Sciatic nerve (tissue), 2 donors: Measurements from ENCODE around the gene ASTN2. TPM values are rescaled to one million over a fixed set of nuclear protein-coding genes. Genes with fewer than 3 reads are reported as not detected.

Experiments used
- ATAC-seq: fragments of 200-7000 bp; cut with Tn5 transposase; one replicate; pipeline ENCODE4 v1.9.1; 2020; ENCODE audit warnings: mild to moderate bottlenecking, moderate library complexity
- DNase-seq: peaks from one replicate; pipeline ENCODE4 v3.0.0-alpha.2; 2020; ENCODE audit warnings: low spot score
- intact Hi-C: fragments of 100-400 bp; cut with DNase I; formaldehyde crosslinking; loops from one replicate; pipeline ENCODE4 v1.14.2; 2022
- total RNA-seq: library from RNA; stranded (reverse); fragmentation: NEBNext Ultra II Directional; extraction: Animal tissue kit (Norgen Biotek cat#: 25700); gene quantifications from one replicate; pipeline ENCODE4 v1.2.1, GENCODE V29; 2021
- donor health status: DM: no; HTN: no; CAD: no.
- donor health status: DM: no; HTN: no; CAD: no.

Gene ASTN2
- total RNA-seq, 1 donor from 2014 or later = 19.1 TPM

DNA sequence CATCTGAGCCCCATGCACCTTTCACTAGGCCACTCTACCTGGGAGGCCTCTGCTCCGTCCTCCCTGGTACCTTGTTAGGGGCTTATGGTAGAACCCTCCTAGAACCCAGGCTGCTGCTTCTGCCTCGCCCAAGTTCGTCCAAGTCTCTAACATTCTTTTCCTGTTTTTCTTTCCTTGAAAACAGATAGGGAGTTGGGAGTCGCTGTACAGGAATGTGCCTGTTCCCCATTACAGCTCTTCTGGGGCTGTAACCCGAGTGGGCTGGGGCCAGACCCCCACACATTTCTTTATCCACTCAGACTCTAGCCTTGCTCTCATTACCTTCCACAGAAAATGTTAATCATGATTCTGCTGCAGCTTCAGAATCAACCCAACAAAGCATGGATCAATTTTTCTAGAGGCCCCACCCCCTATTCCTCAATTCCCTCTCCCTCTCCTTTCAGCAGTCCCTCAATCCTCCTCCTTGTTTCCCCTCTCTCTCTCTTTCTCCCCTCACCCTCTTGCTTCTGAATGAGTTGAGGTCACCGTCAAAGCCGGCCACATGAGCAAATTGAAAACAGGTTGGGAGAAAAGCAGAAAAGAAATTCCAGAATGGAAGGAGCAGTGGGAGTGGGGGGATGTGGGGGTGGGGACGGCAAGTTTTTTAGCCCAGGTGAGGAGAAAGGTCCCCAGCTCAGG lies 921.5 kb downstream of the ASTN2 start:
- ATAC-seq (no peak), DNase-seq (no peak)
- intact Hi-C loops = loop anchor here (10.0 kb wide), 1 partner anchor 59 kb away; no protein-coding TSS in a partner anchor

DNA sequence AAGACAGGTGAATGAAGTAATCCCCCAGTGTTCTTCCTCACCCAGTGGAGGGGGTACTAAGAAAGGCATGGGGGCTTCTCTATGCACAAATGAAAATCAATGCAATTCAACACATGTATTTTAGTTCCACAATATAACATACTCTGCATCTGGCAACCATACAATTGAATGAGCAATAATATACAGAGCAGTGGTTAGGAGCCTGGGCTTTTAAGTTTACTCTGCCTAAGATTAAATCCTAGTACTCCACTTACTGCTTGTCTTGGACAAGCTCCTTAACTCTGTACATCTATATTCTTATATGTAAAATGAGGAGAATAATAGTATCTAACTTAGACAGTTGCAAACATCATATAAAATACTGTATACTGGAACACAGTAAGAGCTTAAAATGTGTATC lies 923.2 kb downstream of the ASTN2 start:
- no peak for DNase-seq
- intact Hi-C loops = loop anchor here (10.0 kb wide), 1 partner anchor 57 kb away; no protein-coding TSS in a partner anchor
- ATAC-seq = no peak

DNA sequence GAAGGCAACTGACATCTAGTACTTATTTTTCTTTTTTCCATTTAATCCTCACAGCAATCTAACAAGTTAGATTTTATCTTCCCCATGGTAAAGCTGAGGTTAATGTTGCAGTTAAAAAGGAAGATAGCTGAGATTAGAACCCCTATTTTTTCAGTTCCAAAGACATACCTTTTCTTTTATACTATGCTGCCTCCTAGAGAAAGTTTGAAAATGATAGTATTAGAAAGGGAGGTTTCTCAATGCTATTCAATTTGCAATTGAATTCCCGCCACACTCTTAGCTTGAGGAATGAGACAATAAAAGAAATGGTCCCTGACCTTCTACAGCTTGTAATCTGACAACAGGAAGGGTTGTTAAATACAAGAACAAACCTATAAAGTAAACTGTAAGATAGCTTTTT lies 923.6 kb downstream of the ASTN2 start:
- DNase-seq (no peak), ATAC-seq (no peak)
- intact Hi-C loops = loop anchor here (10.0 kb wide), 1 partner anchor 56 kb away; no protein-coding TSS in a partner anchor

DNA sequence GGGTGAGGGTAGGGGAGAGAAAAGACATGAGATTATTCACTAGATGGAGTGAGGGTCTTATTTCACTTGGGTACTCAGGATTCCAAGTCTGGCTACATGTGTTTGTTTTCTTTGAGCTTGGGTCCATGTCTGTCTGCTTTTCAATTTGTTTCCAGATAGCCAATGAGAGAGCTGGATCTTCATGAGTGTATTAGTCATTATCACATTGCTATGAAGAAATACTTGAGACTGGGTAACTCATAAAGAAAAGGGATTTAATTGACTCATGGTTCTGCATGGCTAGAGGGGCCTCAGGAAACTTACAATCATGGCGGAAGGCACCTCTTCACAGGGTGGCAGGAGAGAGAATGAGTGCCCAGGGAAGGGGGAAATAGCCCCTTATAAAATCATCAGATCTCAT lies 924.5 kb downstream of the ASTN2 start:
- intact Hi-C loops = loop anchor here (10.0 kb wide), 1 partner anchor 56 kb away; no protein-coding TSS in a partner anchor
- no peak for ATAC-seq
- no peak for DNase-seq

DNA sequence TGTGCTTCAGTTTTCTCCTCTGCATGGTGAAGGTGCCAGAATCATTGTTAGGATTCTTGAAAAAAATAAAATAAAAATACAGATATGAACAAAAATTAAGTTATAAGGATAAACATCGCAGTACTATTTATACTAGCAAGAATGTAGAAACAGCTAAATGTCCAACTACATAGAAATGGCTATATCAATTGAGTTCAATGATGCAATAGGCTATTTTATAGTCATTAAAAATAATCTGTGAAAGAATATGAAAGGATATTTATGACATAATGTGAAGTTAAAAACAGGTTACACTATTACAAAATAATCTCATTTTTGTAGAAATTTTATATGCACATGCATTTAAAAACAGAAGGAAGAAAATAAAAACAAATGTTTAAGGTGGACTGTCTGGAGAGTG lies 926.5 kb downstream of the ASTN2 start:
- ATAC-seq = no peak

DNA sequence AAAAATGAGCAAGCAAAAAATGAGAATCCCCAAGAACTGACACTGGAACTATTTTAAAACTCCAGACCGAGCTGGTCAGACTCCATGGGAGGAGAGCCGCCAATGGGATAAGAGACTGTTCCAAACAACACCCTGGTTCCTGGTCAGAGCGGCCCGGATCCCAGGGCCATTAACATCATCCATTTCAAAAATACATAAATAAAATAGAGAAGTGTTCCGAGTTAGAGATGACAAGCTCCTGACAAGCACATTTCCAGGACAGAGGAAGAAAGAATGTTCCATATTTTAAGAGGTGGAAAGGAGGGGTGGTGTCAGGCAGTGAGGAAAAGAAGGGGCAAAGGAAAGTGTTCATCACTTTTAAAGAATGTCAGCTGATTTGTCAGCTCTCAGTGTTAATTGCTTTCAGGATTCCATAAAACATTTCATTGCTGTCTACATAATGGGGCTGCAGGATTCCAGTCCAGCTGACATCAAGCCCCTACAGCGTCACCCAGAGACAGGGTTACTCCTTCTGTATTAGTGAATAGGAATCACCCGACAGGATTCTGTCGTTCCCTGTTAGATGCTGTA lies 930.3 kb downstream of the ASTN2 start:
- ATAC-seq = no peak
- no peak for DNase-seq
- intact Hi-C loops = no loop called here

More for the DNA sequence above, 926.5 kb downstream of the ASTN2 start:
- intact Hi-C loops = no loop called here
- no peak for DNase-seq

DNA sequence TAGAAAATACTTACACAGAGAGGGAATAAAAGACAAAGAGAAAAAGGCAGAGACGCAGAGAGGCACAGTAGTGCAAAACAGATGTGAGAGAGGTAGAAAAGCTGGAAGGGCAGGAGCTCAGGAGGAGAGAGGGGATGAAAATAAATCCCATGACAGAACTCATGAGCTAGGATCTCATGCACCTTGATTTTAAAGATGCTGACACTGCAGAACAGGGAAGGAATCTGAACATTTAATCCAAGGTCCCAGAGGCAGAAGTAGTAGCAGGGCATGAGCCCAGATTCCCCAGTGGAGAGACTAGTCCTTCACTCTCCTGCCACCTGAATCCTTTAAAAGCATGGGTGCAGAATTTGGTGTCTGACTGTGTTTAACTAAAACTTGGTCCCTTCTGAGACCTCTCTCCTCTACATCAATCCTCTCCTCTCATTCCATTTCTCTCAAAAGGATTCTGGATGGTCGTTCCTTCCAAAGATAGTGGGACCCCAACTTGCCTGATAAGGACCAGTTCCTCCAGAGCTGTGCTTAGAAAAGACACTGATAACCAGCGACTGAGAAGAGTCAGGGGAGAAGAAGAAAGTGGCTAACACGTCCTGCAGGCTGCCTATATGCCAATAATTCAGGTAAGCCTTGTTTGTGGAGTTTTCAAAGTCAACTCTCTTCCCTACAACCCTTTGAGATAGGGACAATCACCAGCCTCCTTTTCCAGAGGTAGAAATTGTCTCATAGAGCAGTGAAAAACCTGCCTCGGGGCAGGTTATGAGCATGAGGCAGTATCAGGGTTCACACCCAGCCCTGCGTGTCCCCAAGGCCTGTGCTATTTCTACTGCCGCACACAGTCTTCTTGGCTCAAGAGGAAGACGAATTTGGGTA lies 931.0 kb downstream of the ASTN2 start:
- ATAC-seq = no peak
- intact Hi-C loops = no loop called here

DNA sequence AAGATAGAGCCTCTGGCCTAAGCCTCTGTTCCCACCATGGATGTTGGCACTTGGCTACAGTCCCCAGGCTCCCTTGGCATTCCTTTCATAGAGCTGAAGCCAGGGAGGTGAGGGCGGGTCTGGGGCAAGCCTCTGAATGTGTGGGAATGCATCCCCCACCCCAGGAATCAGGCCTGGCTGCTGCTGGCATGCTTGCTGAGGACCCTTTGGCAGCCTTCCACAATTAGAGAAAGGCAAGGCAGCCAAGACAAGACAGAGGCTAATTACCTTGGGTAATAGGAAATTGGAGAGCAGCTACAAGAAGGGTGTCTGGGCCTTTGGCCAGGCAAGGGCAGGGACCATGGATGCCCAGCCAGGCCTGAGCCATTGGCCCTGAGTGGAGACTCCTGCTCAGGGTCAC lies 932.1 kb downstream of the ASTN2 start:
- intact Hi-C loops = no loop called here
- no peak for DNase-seq
- peak; percentile 59 for ATAC-seq

More for the DNA sequence above, 931.0 kb downstream of the ASTN2 start:
- DNase-seq = no peak

DNA sequence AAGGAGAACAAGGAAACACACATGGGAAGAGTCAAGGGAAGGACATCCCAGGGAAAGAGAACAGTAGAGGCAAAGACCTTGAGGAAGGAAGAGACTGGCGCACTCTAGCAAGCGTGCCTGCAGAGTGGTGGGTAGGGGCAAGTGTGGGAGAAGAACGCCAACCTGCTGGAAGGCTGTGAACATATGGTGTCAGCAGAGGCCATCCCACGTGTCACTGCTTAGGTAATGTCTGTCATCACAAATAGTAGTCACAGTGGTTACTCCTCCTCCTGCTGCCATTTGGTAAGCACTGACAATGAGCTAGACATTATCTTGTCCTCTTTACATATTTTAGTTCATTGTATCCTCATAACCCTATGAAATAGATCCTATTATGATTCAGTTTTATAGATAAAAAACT lies 934.2 kb downstream of the ASTN2 start:
- DNase-seq (no peak), ATAC-seq (no peak)
- intact Hi-C loops = no loop called here

DNA sequence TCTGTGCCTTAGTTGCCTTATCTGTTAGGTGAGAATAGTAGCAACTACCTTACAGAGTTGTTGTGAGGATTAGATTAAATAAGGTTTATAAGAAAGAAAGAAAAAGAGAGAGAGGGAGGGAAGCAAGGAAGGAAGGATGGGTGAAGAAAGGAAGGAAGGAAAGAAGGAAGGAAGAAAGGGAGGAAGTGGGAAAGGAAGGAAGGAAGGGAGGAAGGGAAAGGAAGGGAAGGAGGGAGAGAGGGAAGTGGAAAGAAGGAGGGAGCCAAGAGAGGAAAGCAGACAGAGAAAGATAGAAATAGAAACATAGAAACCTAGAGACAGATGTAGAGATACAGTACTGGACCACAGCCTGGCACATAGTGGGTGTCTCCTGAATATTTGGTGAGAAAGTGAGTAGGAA lies 934.9 kb downstream of the ASTN2 start:
- intact Hi-C loops = no loop called here
- DNase-seq (no peak), ATAC-seq (no peak)

DNA sequence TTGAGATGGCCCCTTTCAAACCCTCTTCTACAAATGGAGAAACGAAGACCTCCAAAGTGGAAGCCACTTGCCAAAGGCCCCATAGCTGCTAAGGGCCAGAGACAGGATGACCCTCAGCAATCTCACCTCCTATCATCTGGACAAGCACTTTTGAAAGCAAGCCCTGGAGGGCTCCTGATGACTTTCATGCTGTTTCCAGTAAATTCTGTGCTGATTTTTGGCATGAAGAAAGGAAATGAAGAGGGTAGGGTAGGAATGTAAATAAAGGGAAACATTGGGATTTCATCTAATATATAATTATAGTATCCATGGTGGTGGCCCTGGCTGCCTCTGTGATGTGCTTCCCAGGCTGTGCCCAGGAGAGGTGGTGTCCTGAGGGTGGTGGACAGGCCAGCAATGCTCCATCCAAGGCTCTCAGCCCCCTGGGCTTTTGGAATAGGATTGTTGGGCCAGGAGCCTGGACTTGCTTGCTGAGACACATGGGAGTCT lies 935.8 kb downstream of the ASTN2 start:
- DNase-seq (no peak), ATAC-seq (no peak)
- intact Hi-C loops = no loop called here

DNA sequence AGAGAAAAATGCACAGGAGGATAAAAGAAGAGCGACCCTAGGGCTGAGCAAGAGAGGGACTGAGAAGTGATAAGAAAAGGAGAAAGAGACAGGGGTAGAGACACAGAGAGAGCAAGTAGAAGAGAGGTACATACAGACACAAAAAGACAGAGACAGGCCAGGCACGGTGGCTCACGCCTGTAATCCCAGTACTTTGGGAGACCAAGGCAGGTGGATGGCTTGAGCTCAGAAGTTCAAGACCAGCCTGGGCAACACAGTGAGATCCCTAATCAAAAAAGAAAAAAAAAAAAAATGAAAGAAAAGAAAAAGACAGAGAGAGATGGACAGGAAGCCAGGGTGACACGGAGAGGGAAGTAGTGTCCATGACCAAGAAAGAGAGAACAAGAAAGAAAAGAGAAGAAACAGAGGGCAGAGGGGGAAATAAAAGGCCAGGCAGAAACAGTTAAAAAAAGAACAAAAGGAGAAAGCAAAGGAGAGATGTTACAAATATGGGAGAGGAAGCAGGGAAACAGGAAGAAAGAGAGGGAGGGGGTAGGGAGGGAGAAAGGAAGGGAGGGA lies 937.2 kb downstream of the ASTN2 start:
- DNase-seq = no peak
- intact Hi-C loops = no loop called here
- no peak for ATAC-seq

DNA sequence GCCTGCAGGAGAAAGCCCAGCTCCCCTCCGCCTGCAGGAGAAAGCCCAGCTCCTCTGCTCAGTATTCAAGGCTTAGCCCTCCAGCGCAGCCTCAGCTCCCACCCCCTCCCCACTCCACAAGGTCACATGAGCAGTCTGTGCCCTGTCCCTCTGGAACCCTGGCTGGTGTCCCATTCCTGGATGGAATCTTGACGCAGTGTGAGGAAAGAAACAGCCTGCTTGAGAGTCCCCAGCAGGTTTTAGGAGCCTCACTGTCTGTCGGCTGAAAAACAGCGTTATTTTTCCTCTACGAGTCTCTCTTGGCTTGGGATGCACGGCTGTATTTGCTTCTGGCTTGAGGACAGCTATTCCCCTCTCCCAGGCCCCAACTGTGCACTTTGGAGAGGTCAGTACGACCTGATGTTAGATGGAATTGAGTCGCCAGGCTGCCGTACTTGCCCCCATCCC lies 937.9 kb downstream of the ASTN2 start:
- ATAC-seq (peak; percentile 29), DNase-seq (no peak)
- intact Hi-C loops = no loop called here

DNA sequence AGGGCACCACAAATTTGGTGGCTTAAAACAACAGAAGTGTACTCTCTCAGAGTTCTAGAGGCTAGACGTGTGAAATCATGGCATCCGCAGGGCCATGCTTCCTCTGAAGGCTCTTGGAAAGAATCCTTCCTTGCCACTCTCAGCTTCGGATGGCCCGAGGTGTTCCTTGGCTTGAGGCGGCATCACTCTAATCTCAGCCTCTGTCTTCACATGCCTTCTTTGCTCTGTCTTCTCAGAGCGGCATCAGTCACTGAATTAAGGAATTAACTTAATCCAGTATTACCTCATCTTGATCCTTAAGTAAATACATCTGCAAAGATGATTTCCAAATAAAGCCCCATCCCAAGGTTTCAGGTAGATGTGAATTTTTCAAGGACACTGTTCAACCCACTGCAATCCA lies 938.9 kb downstream of the ASTN2 start:
- intact Hi-C loops = no loop called here
- ATAC-seq (no peak), DNase-seq (no peak)

DNA sequence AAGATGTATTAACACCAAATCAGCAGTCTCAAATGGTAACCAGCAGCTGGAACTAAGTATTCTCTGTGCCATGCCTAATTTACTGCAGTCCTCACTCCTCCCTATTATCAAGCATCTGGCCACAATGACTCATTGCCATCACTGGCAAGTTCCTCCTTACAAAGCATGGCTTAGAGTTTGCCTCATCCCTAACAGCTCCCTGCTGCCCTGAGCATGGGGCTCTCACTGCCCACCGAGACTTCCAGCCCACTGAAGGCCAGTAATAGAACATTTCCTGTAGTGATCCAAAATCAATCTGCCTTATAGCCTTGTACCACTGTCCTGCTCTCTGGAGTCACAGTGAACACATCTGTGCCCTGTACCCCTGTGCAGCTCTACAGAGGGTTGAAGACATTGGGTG lies 939.7 kb downstream of the ASTN2 start:
- no peak for ATAC-seq
- intact Hi-C loops = no loop called here
- DNase-seq = no peak

DNA sequence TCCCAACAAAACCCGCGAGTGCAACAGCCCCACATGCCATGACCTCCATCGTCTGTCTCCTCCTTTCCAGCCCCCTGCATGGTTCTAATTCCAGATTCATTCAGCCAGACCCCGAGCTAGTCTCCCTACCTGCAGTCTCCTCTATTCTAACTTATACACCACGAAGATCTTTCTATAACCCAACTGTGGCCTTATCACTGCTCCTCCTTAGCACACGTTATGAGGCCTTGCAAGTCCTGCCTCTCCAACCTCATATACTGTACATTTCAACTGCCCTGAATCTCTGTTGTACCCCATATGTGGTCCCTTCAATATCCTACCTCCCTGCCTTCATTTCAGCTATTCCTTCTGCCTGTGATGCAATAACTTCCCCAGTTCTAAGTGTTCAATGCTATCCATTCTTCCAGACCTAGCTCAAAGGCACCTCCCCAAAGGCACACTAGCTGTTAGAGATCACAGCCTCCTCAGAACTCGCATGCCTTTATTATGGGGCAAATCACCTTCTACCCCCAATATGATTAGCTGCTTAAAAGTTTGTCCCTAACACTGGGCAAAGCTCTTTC lies 942.8 kb downstream of the ASTN2 start:
- no peak for DNase-seq
- intact Hi-C loops = no loop called here

DNA sequence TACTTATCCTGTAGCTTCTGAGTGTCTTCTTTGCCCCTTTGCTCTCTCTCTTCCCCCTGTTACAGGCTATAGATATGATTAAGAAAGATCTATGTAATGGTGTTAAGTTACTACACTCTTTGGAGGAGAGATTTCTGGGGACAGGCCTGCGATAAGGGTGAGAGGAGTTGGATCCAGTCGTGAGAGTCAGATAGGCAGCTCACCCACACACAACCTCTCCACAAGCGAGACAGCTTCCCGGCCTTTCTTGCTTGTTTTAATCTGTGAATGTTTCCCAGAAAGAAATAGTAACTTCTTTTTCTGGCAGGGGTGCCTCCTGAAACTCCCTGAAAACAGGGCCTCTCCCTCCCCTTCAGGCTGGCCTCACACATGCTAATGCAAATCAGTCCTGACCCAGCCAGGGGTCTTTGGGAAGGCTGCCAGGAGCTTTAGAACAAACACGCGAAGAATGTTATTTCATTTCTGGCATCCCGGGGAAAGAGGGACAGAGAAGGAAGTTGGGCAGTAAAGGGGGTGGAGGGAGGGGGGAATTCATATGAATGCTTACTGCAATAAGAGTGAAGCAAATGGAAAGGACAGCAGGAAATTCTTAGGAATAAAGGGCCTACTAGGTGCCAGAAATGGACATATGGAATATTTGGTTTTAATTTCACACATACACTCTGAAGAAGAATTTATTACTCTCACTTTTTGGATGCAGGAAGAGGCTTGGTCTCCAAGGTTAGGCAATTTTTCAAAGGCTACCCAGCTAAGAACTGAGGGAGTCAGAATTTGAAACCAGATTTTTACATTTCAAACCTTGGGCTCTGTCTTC lies 943.6 kb downstream of the ASTN2 start:
- ATAC-seq (peak; percentile 73), DNase-seq (peak; percentile 71)
- intact Hi-C loops = no loop called here

More for the DNA sequence above, 942.8 kb downstream of the ASTN2 start:
- ATAC-seq = peak; percentile 17
